ENCODE measurements around the gene CHTF18.

- TF ChIP-seq CTCF (conservative IDR thresholded peaks at IDR 0.05; ENCODE audit: low read depth, low read length): no peak
- no peak for TF ChIP-seq POLR2A (IDR thresholded peaks at IDR 0.05; ENCODE audit: low read depth, low read length)
- TF ChIP-seq CEBPB (IDR thresholded peaks at IDR 0.05; ENCODE audit: low read depth, low read length): no peak
- TF ChIP-seq RFX5 (IDR thresholded peaks at IDR 0.05; ENCODE audit: low read depth, low read length): no peak
- TF ChIP-seq SMC3 (IDR thresholded peaks at IDR 0.05; ENCODE audit: low read depth, low read length): no peak
- no peak for TF ChIP-seq ELK1 (IDR thresholded peaks at IDR 0.05; ENCODE audit: borderline replicate concordance, low read depth, low read length)
- no peak for TF ChIP-seq USF2 (IDR thresholded peaks at IDR 0.05; ENCODE audit: low read depth, low read length)
- TF ChIP-seq MAFK (IDR thresholded peaks at IDR 0.05; ENCODE audit: low read depth, low read length): no peak
- no peak for TF ChIP-seq MXI1 (IDR thresholded peaks at IDR 0.05; ENCODE audit: borderline replicate concordance, low read depth, low read length)
- no peak for TF ChIP-seq BHLHE40 (IDR thresholded peaks at IDR 0.05; ENCODE audit: low read depth, low read length)
Observed at GRCh38 chr16:754656-755055, 33.8 kb upstream of the CHTF18 start.
